ENCODE results near the gene ERCC8. TPM values are rescaled to one million over a fixed set of nuclear protein-coding genes. Genes with fewer than 3 reads are reported as not detected.

Gene ERCC8
- total RNA-seq, 1 donor from 2014 or later: 10.8 TPM

DNA sequence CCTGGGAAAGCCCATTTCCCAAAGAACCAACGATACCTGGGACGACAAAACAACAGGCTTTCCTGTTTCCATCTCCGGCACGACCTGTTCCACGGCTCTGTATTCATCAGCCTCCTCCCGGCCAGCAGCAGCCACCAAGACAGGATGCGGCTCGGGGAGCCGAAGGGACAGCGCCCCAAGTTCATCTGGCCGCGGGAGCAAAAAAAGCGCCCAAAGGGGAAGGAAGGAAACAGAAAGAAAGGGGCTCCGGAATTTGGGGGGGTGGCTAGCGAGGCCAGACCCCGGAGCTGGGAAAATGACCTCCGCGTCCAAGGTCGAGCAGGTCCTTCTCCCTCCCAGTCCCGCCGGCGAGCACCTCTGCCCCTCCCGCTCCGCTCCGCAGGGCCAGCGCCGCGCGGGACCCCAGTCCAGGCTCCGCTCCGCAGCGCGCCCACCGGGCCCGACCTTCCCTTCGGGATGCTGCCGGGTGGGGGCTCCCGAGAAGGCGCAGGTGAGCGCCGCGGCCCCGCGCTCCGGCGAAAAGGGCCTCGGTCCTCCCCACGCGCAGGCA is 101.4 kb downstream of the ERCC8 start:
- no peaks in the 10 kb centered on the region for H3K36me3 Mint-ChIP-seq (ENCODE audit: low read depth)
- peak overlapping the region; percentile 82 for H3K4me3 Mint-ChIP-seq
- intact Hi-C loops (cut with micrococcal nuclease): loop anchor here (5.0 kb wide), 1 partner anchor 104 kb away; the partner anchor contains the start of genes ERCC8 and NDUFAF2
- peaks cover 54% of the 10 kb centered on the region for H3K27me3 Mint-ChIP-seq
- DNase-seq: peak; percentile 65
- H3K27ac Mint-ChIP-seq: no peak overlapping the region
- peaks cover 11% of the 10 kb centered on the region for H3K4me1 Mint-ChIP-seq
- no peaks in the 10 kb centered on the region for H3K9me3 Mint-ChIP-seq

DNA sequence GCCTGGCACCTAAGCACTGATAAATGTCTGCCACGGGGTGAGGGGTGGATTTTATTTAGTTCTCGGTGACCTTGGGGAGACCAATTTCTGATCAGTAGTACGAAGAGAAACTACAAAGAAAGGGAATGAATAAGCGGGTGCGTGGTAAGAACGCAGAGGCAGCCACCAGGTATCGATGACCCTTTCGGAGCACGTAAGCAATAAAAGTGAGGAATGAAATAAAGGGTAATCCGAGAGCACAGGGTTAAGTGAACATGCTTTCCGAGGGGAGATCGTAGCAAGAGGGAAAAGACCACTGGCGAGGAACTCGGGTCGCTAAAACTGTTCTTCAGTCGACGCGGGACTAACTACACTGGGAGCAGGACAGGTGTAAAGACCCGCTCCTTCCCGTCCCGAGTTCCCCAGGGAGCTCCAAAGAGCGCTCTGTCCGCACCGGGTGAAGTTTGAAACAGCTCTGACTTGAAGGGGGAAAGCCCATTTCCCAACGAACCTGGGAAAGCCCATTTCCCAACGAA is 101.9 kb downstream of the ERCC8 start:
- H3K9me3 Mint-ChIP-seq: no peaks in the 10 kb centered on the region
- H3K4me1 Mint-ChIP-seq: peaks cover 11% of the 10 kb centered on the region
- H3K27me3 Mint-ChIP-seq: peaks cover 54% of the 10 kb centered on the region
- intact Hi-C loops (cut with micrococcal nuclease): loop anchor here (5.0 kb wide), 1 partner anchor 104 kb away; the partner anchor contains the start of genes ERCC8 and NDUFAF2
- H3K36me3 Mint-ChIP-seq (ENCODE audit: low read depth): no peaks in the 10 kb centered on the region
- peak overlapping the region; percentile 82 for H3K4me3 Mint-ChIP-seq
- peak; percentile 50 for DNase-seq
- no peak overlapping the region for H3K27ac Mint-ChIP-seq

DNA sequence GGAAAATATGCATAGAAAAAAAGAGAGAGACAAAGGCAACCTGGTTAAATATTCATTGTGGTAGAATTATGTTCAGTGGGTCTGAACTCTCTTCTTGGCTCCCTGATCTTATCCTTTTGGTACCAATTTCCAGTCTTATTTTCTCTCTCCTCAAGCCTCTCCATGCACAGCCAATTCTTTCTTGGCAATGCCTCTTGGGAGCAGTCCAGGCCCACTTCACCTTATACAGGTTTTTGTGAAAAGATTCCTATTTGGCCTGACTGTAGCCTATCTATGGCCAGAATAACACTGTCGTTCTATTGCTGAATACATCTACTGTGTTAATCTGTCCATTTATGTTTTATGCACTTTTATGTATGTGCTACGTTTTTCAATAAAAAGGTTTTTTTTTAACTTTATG is 103.5 kb downstream of the ERCC8 start:
- Mint-ChIP-seq H3K4me3 (no peak overlapping the region), H3K4me1 (peaks cover 11% of the 10 kb centered on the region), H3K27me3 (peaks cover 46% of the 10 kb centered on the region), H3K9me3 (no peaks in the 10 kb centered on the region), H3K36me3 (ENCODE audit: low read depth) (no peaks in the 10 kb centered on the region), H3K27ac (no peak overlapping the region)
- intact Hi-C loops (cut with micrococcal nuclease): loop anchor here (5.0 kb wide), 1 partner anchor 106 kb away; the partner anchor contains the start of genes ERCC8 and NDUFAF2
- peak; percentile 28 for DNase-seq

DNA sequence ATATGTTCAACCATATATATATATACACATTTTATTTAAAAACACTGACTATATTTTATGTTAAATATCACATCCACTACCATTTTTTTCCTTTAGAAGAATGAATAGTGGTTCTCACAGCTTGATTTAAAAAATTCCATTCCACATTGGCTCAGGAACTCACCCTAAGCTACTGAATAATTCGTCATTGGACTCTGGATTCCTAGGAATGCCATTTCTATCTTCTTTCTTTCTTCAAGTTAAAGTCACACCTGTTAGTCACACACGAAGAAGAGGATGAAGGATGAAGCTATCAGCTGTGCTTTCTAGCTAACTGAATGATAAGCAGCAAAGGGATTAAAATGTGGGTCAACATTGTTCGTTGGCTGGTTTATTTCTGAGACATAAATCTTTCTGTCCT is 108.7 kb downstream of the ERCC8 start:
- Mint-ChIP-seq H3K4me1 (no peaks in the 10 kb centered on the region), H3K4me3 (no peak overlapping the region), H3K27ac (no peak overlapping the region), H3K9me3 (no peaks in the 10 kb centered on the region), H3K36me3 (ENCODE audit: low read depth) (no peaks in the 10 kb centered on the region), H3K27me3 (peaks cover 6% of the 10 kb centered on the region)
- intact Hi-C loops (cut with micrococcal nuclease): loop anchor here (10.0 kb wide), 1 partner anchor 499 kb away; the partner anchor contains the start of gene ZSWIM6
- no peak for DNase-seq

DNA sequence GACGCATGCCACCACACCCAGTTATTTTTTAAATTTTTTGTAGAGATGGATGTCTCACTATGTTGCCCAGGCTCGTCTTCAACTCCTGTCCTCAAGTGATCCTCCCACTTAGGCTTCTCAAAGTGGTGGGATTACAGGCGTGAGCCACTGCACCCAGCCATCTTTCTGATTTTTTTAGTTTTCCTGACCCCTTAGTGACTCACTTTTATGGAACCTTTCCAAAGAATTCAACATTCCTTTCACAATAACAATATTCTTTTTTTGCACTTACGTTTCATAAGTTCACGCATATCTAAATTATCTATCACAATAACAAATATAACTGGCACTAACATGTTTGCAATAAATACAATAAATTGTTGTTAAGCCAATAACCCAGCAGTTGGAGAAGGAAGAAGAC is 109.3 kb downstream of the ERCC8 start:
- DNase-seq: no peak
- H3K4me3 Mint-ChIP-seq: no peak overlapping the region
- no peak overlapping the region for H3K27ac Mint-ChIP-seq
- intact Hi-C loops (cut with micrococcal nuclease): loop anchor here (10.0 kb wide), 1 partner anchor 499 kb away; the partner anchor contains the start of gene ZSWIM6
- H3K36me3 Mint-ChIP-seq (ENCODE audit: low read depth): no peaks in the 10 kb centered on the region
- H3K27me3 Mint-ChIP-seq: peaks cover 5% of the 10 kb centered on the region
- H3K4me1 Mint-ChIP-seq: peaks cover 2% of the 10 kb centered on the region
- H3K9me3 Mint-ChIP-seq: no peaks in the 10 kb centered on the region

DNA sequence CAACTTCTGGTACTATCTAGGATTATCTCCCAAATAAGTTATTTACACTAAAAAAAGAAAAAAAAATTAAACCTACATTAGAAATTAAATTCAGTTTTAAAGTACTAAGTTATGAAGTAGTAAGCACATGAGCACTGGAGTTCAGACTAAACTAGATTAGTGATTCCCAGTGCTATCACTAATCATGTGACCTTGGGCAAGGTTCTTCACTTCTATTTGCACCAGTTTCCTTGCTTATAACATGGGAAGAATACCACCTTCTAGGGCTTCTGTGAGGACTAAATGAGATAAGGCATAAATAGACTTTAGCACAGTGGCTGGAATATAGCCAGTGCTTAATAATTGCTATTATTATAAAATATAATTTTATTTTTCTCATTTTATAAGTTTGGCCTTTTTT is 111.3 kb downstream of the ERCC8 start:
- Mint-ChIP-seq H3K4me1 (peaks cover 12% of the 10 kb centered on the region), H3K27ac (no peak overlapping the region), H3K27me3 (no peaks in the 10 kb centered on the region), H3K9me3 (no peaks in the 10 kb centered on the region), H3K36me3 (ENCODE audit: low read depth) (no peaks in the 10 kb centered on the region), H3K4me3 (no peak overlapping the region)
- DNase-seq: no peak
- intact Hi-C loops (cut with micrococcal nuclease): loop anchor here (10.0 kb wide), 1 partner anchor 501 kb away; the partner anchor contains the start of gene ZSWIM6

DNA sequence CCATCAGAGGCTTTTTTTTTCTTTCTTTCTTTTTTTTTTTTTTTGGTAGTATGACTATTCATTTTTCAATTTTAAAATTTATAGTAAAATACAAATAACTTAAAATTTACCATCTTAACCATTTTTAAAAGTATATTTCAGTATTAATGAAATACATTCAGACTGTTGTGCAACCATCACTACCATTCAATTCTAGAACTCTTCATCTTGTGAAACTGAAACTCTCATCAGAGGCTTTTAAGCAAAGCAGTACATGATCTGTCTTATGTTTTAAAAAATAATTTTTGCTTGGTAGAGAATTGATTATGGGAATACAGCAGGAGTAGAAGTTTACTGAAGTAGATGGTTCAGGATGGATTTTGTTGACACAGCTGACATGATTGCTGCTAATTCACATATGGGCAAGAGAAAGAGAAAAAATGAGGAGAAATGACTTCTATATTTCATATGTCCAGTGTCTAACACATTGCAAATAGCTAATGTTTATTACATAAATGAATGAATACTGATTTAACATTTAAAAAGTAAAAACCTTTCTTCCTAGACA is 114.2 kb downstream of the ERCC8 start:
- Mint-ChIP-seq H3K27me3 (no peaks in the 10 kb centered on the region), H3K4me1 (peaks cover 22% of the 10 kb centered on the region), H3K4me3 (no peak overlapping the region), H3K36me3 (ENCODE audit: low read depth) (no peaks in the 10 kb centered on the region), H3K9me3 (no peaks in the 10 kb centered on the region), H3K27ac (no peak overlapping the region)
- intact Hi-C loops (cut with micrococcal nuclease): loop anchor here (10.0 kb wide), 1 partner anchor 504 kb away; the partner anchor contains the start of gene ZSWIM6
- no peak for DNase-seq

DNA sequence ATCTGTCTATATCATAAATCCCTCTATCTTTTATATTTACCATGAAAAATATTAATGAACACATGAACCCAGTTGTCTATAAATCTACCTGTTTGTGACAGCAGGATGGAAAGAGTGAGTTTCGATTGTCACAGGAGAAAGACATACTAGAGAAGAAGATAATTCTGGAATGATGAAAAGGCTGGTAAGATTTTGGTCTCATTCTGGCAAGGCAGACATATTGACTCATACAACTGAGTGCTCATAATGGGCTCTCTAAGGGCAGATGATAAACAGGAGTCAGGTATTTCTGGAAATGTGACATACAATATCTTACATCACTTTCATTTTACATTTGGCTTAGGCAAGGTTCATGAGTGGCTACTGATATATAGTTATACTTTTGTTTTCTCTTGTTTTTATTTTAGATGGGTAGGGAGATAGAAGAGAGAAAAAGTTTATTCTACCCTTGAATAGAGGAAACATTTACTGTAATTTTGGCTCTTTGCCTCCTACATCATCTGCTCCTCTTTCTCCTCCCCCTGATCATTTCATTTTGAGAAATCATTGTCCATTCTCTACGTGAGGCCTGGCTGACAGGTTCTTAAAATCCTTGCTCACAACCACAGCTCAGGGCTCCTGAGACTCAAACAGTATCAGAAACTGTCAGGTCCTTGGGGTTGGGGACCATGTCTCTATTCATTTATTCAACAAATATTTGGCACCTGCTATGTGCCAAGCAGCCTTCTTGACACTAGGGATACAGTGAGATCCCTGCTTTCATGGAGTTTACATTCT is 115.2 kb downstream of the ERCC8 start:
- no peaks in the 10 kb centered on the region for H3K27me3 Mint-ChIP-seq
- no peaks in the 10 kb centered on the region for H3K36me3 Mint-ChIP-seq (ENCODE audit: low read depth)
- DNase-seq: no peak
- no peaks in the 10 kb centered on the region for H3K9me3 Mint-ChIP-seq
- peak overlapping the region; percentile 48 for H3K27ac Mint-ChIP-seq
- H3K4me1 Mint-ChIP-seq: peaks cover 22% of the 10 kb centered on the region
- intact Hi-C loops (cut with micrococcal nuclease): loop anchor here (10.0 kb wide), 2 partner anchors 505 to 575 kb away; partner anchors contain the start of gene ZSWIM6
- H3K4me3 Mint-ChIP-seq: no peak overlapping the region

DNA sequence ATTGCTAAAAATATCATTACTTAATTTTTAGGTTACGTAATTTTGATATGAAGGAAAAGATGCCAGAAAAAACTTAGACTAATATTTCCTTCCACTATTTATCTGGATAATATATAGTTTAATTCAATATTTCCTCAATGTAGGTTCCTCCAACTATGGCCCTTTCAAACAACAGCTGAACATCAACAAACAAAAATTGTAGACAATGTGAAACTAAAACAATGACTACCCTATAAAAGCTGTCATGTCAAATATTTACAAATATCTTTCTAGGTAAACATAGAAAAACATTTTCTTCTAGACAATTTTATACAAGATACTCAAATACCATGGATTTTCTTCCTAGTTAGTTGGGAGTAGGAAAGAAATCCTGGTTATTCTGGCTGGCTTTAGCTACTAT is 117.7 kb downstream of the ERCC8 start:
- no peaks in the 10 kb centered on the region for H3K9me3 Mint-ChIP-seq
- no peaks in the 10 kb centered on the region for H3K27me3 Mint-ChIP-seq
- no peak overlapping the region for H3K4me3 Mint-ChIP-seq
- no peak overlapping the region for H3K27ac Mint-ChIP-seq
- H3K4me1 Mint-ChIP-seq: peaks cover 22% of the 10 kb centered on the region
- DNase-seq: no peak
- intact Hi-C loops (cut with micrococcal nuclease): loop anchor here (10.0 kb wide), 1 partner anchor 578 kb away; no protein-coding TSS in a partner anchor
- no peaks in the 10 kb centered on the region for H3K36me3 Mint-ChIP-seq (ENCODE audit: low read depth)

DNA sequence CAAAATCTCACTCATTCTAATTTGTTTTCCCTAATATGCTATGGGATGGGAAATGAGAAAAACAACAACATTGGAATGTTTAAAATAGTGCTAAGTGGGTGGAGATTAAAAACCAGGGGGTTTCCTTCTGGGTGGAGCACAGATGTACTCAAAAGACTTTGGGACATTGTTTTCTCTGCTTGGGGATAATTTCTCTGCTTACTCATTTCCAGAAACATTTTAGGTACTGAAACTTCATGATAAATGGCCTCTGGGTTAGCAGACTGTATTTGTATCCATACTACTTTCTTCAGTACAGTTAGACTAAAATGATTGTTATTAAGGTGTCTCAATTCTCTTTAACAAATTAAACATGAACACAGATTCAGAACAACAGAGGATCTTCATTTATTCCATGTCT is 118.2 kb downstream of the ERCC8 start:
- no peak for DNase-seq
- no peaks in the 10 kb centered on the region for H3K36me3 Mint-ChIP-seq (ENCODE audit: low read depth)
- no peak overlapping the region for H3K4me3 Mint-ChIP-seq
- no peaks in the 10 kb centered on the region for H3K9me3 Mint-ChIP-seq
- intact Hi-C loops (cut with micrococcal nuclease): loop anchor here (10.0 kb wide), 1 partner anchor 578 kb away; no protein-coding TSS in a partner anchor
- no peak overlapping the region for H3K27ac Mint-ChIP-seq
- no peaks in the 10 kb centered on the region for H3K27me3 Mint-ChIP-seq
- peaks cover 22% of the 10 kb centered on the region for H3K4me1 Mint-ChIP-seq

Other genes starting within 250 kb of the ERCC8 start
- 19.8 and 20.5 TPM in 2 replicates for gene DEPDC1B, start 244.9 kb downstream of the ERCC8 start, total RNA-seq
- 0.56 and 1.1 TPM in 2 replicates for gene ELOVL7, start 100.8 kb downstream of the ERCC8 start, total RNA-seq
- 38.0 and 39.5 TPM in 2 replicates for gene NDUFAF2, start 135 bp upstream of the ERCC8 start, total RNA-seq
- gene SMIM15, start 217.4 kb upstream of the ERCC8 start, total RNA-seq: 82.9 and 92.8 TPM in 2 replicates